Myocyte (in vitro differentiated cells): ENCODE data around the gene C1orf210. TPM values are rescaled to one million over a fixed set of nuclear protein-coding genes. Genes with fewer than 3 reads are reported as not detected.

ENCODE experiments used
- DNase-seq: peaks from one replicate; pipeline ENCODE4 v3.0.0-alpha.2; 2012; ENCODE audit warnings: low read depth
- total RNA-seq: library from RNA; depleted of rRNA; stranded (reverse); fragments of >200 nt; gene quantifications from 2 replicates; pipeline ENCODE4 v1.2.3, GENCODE V29; 2014

C1orf210 gene
- total RNA-seq, 1 donor from 2014 or later: not detected

DNA sequence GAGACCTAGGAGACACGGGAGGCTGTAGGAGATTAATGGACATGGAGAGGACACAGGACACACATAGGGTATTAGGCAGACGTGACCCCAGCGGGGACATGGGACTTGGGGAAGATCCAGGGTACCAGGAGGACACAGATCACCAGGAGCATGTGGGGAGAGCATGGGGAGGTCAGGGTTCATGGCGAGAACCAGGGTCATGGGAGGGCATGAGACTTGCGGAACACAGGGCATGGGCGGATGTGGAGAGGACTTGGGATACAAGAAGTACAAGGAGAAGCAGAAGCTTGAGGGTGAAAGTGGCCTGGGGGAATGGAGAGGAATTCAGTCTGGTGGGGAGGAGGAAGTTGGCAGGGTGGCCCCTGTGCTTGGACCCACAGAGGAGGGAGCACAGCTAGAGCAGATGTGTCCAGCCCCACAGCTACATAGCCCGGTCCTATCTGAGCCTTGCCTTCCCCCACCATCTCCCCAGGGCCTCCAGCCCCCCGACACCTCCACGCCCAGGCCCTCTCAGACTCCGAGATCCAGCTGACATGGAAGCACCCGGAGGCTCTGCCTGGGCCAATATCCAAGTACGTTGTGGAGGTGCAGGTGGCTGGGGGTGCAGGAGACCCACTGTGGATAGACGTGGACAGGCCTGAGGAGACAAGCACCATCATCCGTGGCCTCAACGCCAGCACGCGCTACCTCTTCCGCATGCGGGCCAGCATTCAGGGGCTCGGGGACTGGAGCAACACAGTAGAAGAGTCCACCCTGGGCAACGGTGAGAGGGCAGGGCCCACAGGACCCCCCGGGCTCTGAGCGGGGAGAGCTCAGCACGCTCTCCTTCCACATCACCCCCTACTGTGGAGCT, 27.5 kb upstream of the C1orf210 start:
- DNase-seq: no peak

DNA sequence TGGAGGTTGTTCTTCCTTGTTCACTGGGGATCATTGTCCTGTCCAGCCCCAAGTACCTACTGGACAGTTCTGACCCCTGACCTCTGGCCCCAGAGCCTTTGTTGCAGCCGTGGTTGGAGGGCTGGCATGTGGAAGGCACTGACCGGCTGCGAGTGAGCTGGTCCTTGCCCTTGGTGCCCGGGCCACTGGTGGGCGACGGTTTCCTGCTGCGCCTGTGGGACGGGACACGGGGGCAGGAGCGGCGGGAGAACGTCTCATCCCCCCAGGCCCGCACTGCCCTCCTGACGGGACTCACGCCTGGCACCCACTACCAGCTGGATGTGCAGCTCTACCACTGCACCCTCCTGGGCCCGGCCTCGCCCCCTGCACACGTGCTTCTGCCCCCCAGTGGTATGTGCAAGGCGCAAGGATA, 26.8 kb upstream of the C1orf210 start:
- no peak for DNase-seq

DNA sequence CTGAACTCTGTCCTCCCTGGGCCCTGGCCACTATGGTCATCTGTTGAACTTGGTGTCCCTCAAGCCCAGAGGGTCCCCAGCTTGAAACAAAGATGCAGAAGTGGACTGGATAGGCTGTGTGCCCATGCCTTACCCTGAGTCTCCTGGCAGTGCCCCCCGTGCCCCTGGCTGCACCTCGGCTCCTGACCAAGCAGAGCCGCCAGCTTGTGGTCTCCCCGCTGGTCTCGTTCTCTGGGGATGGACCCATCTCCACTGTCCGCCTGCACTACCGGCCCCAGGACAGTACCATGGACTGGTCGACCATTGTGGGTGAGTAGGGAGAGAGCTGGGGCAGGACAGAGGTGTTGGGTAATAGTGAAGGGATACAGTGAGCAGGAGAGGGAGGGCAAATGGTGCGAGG, 26.1 kb upstream of the C1orf210 start:
- DNase-seq: no peak

DNA sequence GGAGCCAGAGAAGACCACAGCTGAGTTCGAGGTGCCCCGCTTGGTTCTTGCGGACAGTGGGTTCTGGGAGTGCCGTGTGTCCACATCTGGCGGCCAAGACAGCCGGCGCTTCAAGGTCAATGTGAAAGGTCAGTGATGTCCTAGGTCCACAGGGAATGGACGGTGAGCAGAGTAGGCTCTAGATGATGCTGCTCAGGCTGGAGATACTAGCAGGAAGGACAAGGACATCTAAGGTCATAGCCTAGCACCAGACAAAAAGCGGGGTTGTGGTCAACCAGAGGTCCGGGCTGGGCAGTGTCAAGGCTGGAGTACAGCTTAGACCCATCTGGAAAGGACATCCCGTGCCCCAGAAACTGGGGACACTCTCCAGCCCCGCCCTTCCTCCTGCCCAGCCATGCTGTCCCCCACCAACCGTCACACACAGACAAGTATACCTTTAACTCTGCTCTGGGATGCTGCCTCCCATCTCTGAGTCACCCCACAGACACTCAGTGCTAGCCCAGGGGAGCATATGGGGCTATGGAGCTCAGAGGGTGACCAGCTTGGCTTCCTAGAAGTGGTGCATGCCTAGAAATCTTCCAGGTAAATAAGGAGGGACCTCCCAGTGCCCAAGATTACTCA, 24.1 kb upstream of the C1orf210 start:
- DNase-seq: no peak

DNA sequence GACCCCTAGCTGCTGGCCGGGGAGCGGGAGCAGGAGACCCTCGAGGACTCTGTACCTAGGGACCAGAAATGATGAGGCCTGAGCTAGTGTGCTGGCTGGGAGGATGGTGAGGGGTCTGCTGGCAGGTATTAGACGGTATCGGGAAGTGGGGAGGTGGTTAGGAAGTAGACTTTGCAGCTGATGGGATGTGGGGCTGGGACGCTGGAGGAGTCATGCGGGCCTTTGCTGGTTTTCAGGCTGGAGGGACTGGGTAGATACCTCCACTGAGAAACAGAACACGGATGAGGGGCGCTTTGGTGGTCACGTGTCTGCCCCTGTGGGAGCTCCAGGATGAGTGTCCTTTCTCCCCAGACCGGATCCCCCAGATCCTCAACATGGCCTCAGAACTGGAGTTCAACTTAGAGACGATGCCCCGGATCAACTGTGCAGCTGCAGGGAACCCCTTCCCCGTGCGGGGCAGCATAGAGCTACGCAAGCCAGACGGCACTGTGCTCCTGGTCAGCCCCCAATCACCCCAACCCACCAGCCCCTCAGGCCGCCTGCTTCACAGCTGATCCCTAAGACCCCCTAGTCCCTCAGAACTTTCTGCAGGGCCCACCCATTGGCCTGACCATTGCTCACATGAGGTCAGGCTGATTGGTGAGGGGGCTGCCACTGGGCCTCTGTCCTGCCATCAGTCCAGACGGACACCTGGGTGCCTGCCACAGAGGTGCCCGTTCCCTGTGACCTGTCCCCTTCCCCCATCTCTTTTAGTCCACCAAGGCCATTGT, 23.4 kb upstream of the C1orf210 start:
- DNase-seq: no peak

DNA sequence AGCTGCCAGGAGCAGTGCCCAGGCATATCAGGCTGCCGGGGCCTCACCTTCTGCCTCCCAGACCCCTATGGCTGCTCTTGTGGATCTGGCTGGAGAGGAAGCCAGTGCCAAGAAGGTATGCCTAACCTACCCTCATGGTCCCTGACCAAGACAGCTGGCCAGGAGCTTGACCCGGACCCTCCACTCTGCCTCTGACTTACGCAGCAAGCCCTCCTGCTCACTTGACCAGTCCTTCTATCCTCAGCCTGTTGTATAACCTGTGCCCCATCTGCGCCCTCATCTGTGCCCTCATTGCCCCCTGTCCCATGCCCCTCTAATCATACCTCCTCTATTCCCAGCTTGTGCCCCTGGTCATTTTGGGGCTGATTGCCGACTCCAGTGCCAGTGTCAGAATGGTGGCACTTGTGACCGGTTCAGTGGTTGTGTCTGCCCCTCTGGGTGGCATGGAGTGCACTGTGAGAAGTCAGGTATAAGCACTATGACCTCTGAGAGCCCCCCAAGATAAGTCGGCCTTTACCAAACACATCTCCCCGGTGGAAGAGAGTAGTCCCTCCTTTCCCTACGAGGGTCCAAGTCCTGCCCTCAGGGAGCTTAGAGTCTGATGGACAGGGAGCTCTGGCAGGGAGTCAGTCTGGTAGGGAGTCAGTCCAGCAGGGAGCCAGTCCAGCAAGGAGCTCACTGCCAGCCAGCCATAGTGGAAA, 22.2 kb upstream of the C1orf210 start:
- DNase-seq: no peak

DNA sequence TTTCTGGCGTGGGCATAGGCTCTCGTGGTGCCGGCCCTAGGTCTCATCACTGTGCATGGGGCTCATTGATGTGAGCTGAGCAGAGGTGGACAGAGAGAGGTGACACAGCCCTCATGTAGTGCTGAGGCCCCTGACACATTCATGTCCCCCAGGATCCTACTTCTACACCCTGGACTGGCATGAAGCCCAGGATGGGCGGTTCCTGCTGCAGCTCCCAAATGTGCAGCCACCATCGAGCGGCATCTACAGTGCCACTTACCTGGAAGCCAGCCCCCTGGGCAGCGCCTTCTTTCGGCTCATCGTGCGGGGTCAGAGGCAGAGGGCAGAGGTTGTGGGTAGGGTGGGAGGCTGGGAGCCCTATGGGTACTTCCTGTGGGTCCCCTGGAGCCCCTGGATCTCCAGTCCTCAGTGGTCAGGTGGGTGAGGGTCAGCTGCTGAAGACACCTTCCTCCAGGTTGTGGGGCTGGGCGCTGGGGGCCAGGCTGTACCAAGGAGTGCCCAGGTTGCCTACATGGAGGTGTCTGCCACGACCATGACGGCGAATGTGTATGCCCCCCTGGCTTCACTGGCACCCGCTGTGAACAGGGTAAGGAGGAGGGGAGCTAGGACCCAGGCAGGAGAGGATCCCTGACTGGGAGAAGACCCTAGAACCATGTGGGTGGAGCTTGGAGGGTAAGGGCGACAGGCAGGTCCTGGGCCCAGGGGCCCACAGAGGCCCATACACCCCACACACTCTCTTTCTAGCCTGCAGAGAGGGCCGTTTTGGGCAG, 21.5 kb upstream of the C1orf210 start:
- no peak for DNase-seq

DNA sequence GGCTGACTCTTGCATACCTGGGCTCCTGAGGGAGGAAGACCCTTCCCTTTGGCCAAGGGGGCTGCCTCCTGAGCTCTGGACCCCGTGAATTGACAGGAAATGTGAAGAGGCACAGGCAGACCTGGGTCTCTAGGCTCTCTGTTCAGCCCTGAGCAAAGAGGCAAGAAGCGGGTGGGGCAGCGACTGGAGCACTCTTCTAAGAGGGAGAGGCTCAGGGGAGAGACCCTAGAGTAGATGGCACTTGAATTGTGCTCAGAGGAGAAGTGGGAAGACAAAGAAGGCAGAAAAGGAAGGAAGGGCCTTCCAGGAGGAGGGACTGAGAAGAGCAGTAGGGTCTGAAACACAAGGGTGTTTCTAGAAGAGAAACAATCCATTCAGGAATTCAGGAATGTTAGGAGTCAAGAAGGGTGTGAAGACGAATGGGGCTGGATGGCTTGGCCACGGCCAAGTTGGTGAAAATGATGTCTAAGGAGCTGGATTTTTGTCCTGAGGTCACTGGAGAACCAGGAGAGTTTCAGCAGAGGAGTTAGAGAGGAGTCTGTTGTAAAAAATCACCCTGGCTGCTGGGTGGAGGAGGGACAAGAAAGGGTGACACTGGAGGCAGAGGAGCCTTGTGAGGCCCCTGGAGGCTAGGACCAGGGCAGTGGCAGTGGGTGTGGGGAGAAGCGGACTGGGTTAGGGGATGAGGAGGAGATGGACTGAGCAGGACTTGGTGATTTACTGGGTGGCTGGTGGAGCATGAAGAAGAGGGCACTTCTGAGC, 20.7 kb upstream of the C1orf210 start:
- DNase-seq: no peak

DNA sequence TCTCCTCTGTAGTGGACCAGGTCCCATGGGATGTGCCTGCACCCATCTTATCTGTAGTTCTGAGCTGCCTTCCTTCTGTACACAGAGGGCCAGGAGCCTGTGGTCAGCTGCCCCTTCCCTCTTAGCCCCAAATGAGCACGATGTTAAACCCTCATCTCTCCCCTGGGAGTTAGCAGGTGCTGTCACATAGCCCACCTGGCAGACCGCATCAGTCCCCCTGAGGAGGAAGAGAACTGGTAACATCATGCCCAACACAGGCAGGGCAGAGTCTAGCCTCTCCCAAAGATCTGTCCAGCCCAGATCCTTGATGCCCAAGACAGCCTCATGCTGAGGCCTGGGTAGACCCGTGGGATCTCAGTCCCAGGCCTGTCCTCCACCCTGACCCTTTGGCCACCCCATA, 20.1 kb upstream of the C1orf210 start:
- no peak for DNase-seq

DNA sequence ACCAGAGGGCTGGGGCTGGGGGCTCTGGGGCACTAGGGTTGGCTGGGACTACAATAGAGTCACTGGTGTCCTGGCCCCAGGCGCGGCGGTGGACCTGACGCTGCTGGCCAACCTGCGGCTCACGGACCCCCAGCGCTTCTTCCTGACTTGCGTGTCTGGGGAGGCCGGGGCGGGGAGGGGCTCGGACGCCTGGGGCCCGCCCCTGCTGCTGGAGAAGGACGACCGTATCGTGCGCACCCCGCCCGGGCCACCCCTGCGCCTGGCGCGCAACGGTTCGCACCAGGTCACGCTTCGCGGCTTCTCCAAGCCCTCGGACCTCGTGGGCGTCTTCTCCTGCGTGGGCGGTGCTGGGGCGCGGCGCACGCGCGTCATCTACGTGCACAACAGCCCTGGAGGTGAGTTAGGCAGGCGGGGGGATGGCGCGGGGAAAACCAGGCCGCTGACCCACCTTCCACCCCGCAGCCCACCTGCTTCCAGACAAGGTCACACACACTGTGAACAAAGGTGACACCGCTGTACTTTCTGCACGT, 19.5 kb upstream of the C1orf210 start:
- no peak for DNase-seq

DNA sequence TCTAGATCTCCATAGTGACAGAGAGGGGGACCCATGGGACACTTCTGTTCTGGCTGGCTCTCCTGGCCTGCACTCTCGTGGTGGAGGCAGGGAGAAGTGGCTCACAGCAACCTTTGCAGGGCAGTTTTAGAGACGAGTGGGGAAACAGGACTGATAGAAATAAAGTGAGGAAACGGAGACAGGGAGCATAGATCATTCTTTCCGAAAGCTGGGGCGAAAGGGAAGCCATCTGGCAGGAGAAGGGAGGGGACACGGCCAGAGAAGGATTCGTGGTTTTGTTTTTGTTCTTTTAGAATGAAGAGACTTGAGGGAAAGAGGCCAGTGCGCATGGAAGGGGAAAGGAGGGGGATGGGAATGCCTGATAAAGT, 18.9 kb upstream of the C1orf210 start:
- no peak for DNase-seq

DNA sequence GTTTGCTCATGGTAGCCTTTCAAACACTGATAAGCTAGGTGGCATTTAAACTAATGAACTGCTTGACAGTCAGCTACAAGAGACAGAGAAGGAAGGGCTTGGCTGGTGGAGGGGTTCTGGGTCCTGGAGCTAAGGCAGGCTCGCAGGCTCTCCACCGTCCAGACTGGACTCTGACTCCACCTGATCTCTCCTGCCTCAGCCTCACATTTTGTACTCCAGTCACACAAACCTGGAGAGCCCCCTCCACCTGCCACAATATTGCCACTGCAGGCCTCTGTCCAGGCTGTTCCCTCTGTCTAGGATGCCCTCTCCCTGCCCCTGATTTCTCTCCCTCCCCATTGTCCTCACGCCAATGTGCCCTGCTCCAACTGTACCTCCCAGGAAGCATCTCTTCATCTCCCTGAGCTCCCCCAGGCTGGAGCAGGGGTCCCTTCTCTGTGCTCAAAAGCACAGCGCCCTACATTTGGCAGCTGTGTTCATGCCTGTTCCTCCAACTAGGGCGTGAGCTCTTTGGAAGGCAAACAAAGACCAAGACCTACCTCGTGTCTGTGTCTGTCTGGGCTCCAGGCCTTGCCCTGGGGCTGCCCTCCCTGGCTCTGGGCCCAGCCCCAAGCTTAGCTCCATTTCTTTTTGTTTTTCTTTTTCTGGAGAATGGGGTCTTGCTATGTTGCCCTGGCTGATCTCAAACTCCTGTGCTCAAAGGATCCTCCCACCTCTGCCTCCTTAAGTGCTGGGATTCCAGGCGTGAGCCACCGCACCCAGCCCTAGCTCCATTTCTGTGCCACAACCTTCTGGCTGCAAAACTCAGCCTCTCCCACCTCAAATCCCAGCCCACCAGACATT, 18.3 kb upstream of the C1orf210 start:
- DNase-seq: no peak

DNA sequence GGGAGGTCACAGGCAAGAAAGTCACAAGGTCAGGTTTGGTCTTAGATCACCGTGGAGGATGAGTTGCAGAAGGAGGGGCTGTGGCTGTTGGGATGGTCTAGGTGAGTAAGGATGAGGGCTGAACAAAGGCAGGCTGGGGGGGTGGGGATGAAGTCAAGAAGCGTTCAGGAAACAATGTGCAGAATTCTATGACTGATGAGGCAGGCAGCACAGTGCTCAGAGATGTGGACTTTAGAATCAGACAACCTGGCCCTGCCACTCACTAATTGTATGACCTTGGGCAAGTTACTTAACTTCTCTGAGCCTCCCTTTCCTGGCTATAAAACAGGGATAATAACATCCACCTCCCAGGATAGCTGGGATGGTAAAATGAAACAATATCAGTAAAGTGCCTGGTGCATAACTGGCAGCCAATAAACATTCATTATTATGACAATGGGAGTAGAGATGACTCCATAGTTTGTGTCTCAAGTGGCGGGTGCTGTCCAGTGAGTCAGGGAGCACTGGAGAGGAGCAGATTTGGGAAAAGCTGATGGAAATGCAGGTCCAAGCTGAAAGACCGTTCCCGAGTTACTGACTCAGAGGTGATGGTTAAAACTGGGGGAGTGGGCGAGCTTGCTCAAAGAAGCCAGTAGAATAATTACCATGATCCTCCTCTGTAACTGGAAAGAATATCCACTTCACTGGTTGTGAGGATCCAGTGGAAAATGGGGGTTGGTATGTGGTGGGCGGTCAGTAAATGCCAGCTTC, 17.5 kb upstream of the C1orf210 start:
- DNase-seq: no peak

DNA sequence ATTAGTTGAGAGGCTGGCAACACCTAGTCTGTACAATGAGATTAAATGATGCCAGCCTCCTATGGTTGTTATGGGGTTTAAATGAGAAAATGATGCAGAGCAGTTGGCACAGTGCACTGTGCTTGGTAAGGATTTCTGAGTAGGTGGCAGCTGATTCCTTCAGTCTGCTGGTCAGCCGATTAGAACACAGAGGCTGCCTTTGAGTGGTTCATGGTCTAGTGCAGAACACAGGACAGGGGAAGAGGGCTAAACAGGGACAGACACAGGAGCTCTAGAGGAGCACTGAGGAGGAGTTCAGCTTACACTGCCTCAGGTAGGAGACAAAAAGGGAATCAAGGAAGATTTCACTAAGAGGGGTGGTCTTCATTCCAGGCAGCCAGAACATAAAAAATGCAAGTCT, 16.8 kb upstream of the C1orf210 start:
- DNase-seq: no peak

DNA sequence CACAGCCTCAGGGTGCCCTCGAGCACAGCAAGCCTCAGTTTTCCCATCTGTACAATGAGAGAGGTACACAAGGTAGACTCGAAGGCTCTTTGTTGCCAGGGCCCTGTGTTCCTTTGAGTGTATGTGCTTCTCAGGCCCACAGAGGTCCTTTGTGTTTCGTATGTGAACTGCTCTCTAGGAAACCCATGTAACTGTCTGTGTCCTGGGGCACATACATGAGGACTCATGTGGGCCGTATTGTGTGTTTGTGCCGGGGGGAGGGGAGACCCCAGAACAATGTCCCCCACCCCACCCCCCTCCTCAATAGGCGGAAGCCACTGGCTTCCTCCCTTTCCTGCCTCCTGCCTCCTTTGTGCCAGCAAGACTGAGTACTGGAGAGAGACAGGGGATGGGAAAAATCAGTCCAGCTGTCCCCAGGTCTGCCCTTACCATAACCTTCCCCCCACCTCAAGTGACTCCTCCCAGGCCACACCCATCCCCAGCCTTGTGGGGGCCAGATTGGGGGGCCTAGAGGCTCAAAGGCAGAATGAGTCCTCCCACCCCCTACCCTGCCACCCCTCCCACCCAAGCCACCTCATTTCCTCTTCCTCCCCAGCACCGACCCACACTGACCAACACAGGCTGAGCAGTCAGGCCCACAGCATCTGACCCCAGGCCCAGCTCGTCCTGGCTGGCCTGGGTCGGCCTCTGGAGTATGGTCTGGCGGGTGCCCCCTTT, 15.2 kb upstream of the C1orf210 start, which contains the start of gene TIE1:
TSS of gene TIE1 (plus strand) at position 605 of the 717 bp plus-strand sequence. CDS start at position 695, 90 bp downstream.
- DNase-seq: no peak

DNA sequence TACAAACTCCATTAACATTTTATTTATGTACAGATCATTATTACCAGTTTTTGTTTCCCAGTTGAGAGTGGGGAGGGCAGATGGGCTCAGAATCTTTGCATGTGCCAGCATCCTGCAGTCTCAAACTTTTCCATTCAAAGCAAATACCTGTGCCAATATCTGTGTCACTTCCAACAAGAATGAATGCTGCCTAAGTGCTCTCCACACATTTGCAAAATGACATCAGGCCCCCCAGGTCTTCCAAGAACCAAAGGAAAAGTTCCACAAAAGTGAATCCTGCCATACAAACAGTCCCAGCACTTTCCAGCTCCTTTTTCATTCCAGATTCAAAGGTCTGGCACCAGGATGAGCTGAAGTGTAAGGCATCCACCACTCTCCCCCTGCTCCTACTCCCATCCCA, 13.7 kb upstream of the C1orf210 start:
- no peak for DNase-seq

DNA sequence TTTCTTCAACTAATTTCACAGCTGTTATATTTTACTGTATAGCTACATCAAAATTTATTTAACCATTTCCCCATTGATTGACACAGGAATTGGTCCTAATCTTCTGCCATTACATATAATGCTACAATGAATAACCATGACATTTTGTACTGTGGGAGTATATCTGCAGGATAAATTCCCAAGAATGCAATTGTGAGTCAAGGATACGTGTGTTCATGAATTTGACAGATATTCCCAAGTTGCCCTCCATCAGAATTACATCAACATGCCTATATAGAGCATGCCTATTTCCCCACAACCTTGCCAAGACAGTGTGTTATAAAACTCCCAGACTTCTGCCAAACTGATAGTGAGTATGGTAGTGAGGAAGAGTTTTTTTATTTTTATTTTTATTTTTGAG, 12.7 kb upstream of the C1orf210 start:
- DNase-seq: no peak
